ENCODE results near the gene C16orf46. TPM values are rescaled to one million over a fixed set of nuclear protein-coding genes. Genes with fewer than 3 reads are reported as not detected.

The C16orf46 gene
- total and polyA plus RNA-seq, 9 of the 15 experiments (the other 6 are each of a cell fraction or from before 2014, with no cell fraction given) = 0.10 to 0.98 (median 0.41) TPM; not detected in 1

- TF ChIP-seq NCOA6 (IDR thresholded peaks at IDR 0.05) (0 out of 2 replicates have a peak, but pooled peaks have one; percentile 18), CEBPB (tag; IDR thresholded peaks at IDR 0.05) (peak; percentile 77), ZBTB11 (CRISPR knock-in tag; IDR thresholded peaks at IDR 0.05) (peak in 2 of 3 experiments; percentile 41 to 53; a peak in 2 of 6 replicates), GABPA (tag; conservative IDR thresholded peaks at IDR 0.05; ENCODE audit: low read depth) (peak; percentile 87), HCFC1 (IDR thresholded peaks at IDR 0.05; ENCODE audit: low read depth, low read length) (0 out of 2 replicates have a peak, but pooled peaks have one; percentile 2), SLC30A9 (CRISPR knock-in tag; IDR thresholded peaks at IDR 0.05) (no peak), GATAD2B (IDR thresholded peaks at IDR 0.05; ENCODE audit: borderline replicate concordance) (peak; percentile 29), NONO (IDR thresholded peaks at IDR 0.05; ENCODE audit: low read depth in 2 of 2, low read length in 1 of 2) (peak in 1 of 2 experiments; percentile 65; a peak in 2 of 4 replicates), UBTF (IDR thresholded peaks at IDR 0.05; ENCODE audit: borderline replicate concordance in 1 of 2, low read depth in 2 of 2, low read length in 2 of 2) (peak; percentile 52 to 81; a peak in 3 of 4 replicates), POLR2G (IDR thresholded peaks at IDR 0.05; ENCODE audit: low read depth, low read length) (peak; percentile 74), SAP30 (IDR thresholded peaks at IDR 0.05; ENCODE audit: borderline replicate concordance, insufficient read depth, low read depth, low read length, poor library complexity, severe bottlenecking) (peak; percentile 67), ZBTB7A (IDR thresholded peaks at IDR 0.05; ENCODE audit: borderline replicate concordance, control insufficient read depth, low read depth, low read length) (0 out of 2 replicates have a peak, but pooled peaks have one; percentile 36), CBFA2T3 (IDR thresholded peaks at IDR 0.05) (no peak), HMGN3 (IDR thresholded peaks at IDR 0.05; ENCODE audit: borderline replicate concordance, extremely low read depth, insufficient read length, low read depth, low read length) (peak; percentile 61), ZNF395 (CRISPR knock-in tag; IDR thresholded peaks at IDR 0.05) (peak; percentile 69; the same call in 1 of the 2 replicates)
Measured at GRCh38 chr16:81035975-81036750, 40.9 kb downstream of the C16orf46 start (continued).
